Testis (tissue), 3 donors: ENCODE results near the gene RERE. TPM values are rescaled to one million over a fixed set of nuclear protein-coding genes. Genes with fewer than 3 reads are reported as not detected.

Source experiments
- DNase-seq: peaks from one replicate; pipeline ENCODE4 v3.0.0-alpha.2; 2019
- H3K27ac ChIP-seq, 2 donors: fragments of 200-600 bp; sonication (generic); one replicate each; pipeline ENCODE4 v1.5.1; 2019
- H3K27me3 ChIP-seq: fragments of 200-600 bp; sonication (generic); one replicate; pipeline ENCODE4 v1.5.1; 2019
- H3K36me3 ChIP-seq: fragments of 200-600 bp; sonication (generic); one replicate; pipeline ENCODE4 v1.5.1; 2017; ENCODE audit warnings: low read depth; ENCODE audit errors: missing control alignments
- H3K4me1 ChIP-seq: fragments of 200-600 bp; sonication (generic); one replicate; pipeline ENCODE4 v1.5.1; 2019
- H3K4me3 ChIP-seq, 2 donors: fragments of 200-600 bp; sonication (generic); one replicate each; pipeline ENCODE4 v1.5.1; 2017 to 2019
- H3K9me3 ChIP-seq: fragments of 200-600 bp; sonication (generic); one replicate; pipeline ENCODE4 v1.5.1; 2017
- POLR2A ChIP-seq: fragments of 450-650 bp; IDR thresholded peaks from one replicate; pipeline ENCODE4 v1.6.1; 2017; ENCODE audit warnings: antibody characterized with exemption, mild to moderate bottlenecking, moderate library complexity
- WGBS, 2 donors: methylation state at CpG; one replicate each; pipeline ENCODE4 v1.1.5; 2018; 5-methylcytosine and 5-hydroxymethylcytosine counted together
- intact Hi-C: fragments of 100-400 bp; cut with DNase I; formaldehyde crosslinking; loops from one replicate; pipeline ENCODE4 v1.15.1; 2023; ENCODE audit warnings: low total_unique reads
- polyA plus RNA-seq: library from polyadenylated mRNA; stranded (reverse); fragments of 350-450 nt; fragmentation: Illumina TruSeq; extraction: RNeasy Lipid Tissue Mini Kit (QIAGEN cat#74804); gene quantifications from one replicate; pipeline ENCODE4 v1.2.3, GENCODE V29; 2014; ENCODE audit warnings: low read depth, low replicate concordance; ENCODE audit not compliant: insufficient read depth
- total RNA-seq, 2 donors: library from RNA; depleted of rRNA; stranded (reverse); fragments of >200 nt; gene quantifications; one replicate each; pipeline ENCODE4 v1.2.3, GENCODE V29; 2016
- TF ChIP-seq, protein P1 (sequence below), 3 experiments: fragments of 450-650 bp in 2 of 3; fragments of 200-600 bp in 1 of 3; sonication (generic) in 1 of 3; IDR thresholded peaks; one replicate each; pipeline ENCODE4 v1.5.1; 2016 to 2019; ENCODE audit warnings: antibody characterized with exemption in 3 of 3, mild to moderate bottlenecking in 2 of 3, moderate library complexity in 1 of 3

Gene RERE
- total and polyA plus RNA-seq, 3 donors from 2014 or later: 90.8 to 229 (median 203) TPM

DNA sequence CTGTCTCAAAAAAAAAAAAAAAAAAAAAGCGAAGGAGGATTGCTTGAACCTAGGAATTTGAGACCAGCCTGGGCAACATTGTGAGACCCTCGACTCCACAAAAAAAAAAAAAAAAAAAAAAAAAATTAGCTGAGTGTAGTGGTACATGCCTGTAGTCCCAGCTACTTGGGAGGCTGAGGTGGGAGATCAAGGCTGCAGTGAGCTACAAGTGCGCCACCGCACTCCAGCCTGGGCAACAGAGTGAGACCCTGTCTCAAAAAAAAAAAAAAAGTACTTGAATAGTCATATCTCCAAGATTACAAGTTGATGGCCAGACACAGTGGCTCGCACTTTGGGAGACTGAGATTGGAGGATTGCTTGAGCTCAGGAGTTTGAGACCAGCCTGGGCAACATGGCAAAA, 33.6 kb upstream of the RERE start:
- WGBS, 2 donors: 95% methylated on average over 4 to 5 of the region's 5 CpGs
- TF ChIP-seq, protein P1, sequence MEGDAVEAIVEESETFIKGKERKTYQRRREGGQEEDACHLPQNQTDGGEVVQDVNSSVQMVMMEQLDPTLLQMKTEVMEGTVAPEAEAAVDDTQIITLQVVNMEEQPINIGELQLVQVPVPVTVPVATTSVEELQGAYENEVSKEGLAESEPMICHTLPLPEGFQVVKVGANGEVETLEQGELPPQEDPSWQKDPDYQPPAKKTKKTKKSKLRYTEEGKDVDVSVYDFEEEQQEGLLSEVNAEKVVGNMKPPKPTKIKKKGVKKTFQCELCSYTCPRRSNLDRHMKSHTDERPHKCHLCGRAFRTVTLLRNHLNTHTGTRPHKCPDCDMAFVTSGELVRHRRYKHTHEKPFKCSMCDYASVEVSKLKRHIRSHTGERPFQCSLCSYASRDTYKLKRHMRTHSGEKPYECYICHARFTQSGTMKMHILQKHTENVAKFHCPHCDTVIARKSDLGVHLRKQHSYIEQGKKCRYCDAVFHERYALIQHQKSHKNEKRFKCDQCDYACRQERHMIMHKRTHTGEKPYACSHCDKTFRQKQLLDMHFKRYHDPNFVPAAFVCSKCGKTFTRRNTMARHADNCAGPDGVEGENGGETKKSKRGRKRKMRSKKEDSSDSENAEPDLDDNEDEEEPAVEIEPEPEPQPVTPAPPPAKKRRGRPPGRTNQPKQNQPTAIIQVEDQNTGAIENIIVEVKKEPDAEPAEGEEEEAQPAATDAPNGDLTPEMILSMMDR (IDR thresholded peaks at IDR 0.05): no peak
- no peak for TF ChIP-seq POLR2A
- H3K27me3 ChIP-seq: no peaks in the 10 kb centered on the region
- no peaks in the 10 kb centered on the region for H3K36me3 ChIP-seq
- peaks cover 9% of the 10 kb centered on the region for H3K4me1 ChIP-seq
- no peak overlapping the region for H3K27ac ChIP-seq
- no peak overlapping the region for H3K4me3 ChIP-seq
- no peak for DNase-seq
- H3K9me3 ChIP-seq: no peaks in the 10 kb centered on the region
- intact Hi-C loops: no loop called here

DNA sequence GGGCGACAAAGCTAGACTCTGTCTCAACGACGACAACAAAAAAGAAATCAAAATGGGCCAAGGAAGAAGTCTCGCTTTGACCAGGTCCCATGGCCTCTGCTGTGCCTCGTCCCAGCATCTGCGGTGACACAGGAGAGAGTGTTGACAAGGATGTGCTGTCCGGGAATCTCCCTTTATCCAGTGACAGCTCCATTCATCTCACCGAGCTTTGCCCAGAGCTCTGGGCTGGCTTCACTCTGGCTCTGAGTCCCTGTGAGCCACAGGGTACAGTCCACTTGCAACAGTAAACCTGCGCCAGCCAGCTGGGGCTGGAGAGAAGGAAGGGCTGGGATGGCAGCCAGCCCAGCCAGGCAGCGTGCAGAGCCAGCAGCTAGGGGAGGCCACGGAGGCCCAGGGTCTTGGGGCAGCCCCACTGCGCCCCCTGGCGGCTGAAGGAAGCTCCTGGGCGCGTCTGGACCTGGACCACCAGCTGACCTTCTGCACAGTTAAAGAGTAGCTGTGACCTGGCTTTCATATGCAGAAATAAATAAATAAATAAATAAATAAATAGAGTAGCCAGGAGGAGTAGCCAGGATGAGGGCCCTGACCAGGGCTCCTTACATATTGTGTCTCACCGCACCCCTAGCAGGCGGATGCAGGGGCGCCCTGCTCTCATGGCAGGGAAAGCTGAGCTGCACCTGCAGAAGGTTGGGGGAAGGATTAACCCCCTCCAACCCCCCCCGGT, 31.4 kb upstream of the RERE start:
- Histone ChIP-seq H3K27me3 (no peaks in the 10 kb centered on the region), H3K9me3 (no peaks in the 10 kb centered on the region), H3K27ac (peak overlapping the region in 1 of 2 donors; percentile 37), H3K4me3 (no peak overlapping the region), H3K4me1 (peaks cover 17% of the 10 kb centered on the region), H3K36me3 (no peaks in the 10 kb centered on the region)
- 44 to 64% methylated on average over 16 to 19 of the region's 19 CpGs for WGBS, 2 donors
- peak; percentile 95 for DNase-seq
- TF ChIP-seq, protein P1 (IDR thresholded peaks at IDR 0.05): peak; percentile 86 to 92 (median 92)
- no peak for TF ChIP-seq POLR2A
- intact Hi-C loops: no loop called here

DNA sequence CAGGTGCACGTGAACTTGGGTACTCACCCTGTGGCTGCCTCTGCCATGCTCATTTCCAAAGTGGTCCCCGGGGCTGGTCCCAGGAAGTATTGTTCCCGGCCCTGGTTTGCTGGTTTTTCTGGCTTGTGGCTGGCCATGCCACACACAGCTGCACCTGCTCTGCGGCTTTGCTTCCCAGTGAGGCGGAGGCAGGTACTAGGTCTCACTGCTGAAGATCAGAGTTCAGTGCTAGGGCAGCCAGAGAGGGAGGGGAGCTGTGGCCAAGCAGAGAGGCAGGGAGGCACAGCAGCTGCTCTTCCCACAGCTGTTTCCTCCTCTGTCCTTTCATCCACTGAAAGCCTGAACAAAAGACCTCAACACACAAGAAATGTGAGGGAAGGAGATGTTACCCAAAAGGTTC, 30.6 kb upstream of the RERE start:
- Histone ChIP-seq H3K4me1 (peaks cover 17% of the 10 kb centered on the region), H3K36me3 (no peaks in the 10 kb centered on the region), H3K27ac (peak overlapping the region in 1 of 2 donors; percentile 37), H3K9me3 (no peaks in the 10 kb centered on the region), H3K27me3 (no peaks in the 10 kb centered on the region), H3K4me3 (no peak overlapping the region)
- intact Hi-C loops: no loop called here
- DNase-seq: no peak
- TF ChIP-seq POLR2A: no peak
- WGBS, 2 donors: 67 to 88% methylated on average over 3 to 5 of the region's 5 CpGs

DNA sequence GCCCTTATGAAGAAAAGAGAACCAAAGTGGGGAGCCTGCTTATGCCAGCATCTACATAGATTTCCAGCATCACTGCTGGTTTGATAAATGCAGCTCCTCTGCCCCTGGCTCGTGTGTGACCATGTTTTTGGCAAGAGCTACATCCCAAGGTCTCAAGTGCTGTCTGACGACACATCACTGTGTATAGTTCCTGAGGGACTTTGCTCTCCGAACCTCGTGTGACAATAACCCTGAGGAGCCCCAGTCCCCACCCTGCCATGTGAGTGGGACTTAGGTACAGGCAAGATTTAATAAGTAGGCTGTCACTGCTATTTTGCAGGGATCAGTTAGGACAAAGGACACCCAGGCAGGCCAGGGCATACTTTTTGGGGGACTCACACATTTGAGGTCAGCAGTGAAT, 28.8 kb upstream of the RERE start:
- Histone ChIP-seq H3K27me3 (no peaks in the 10 kb centered on the region), H3K36me3 (no peaks in the 10 kb centered on the region), H3K9me3 (no peaks in the 10 kb centered on the region), H3K4me3 (no peak overlapping the region), H3K4me1 (peaks cover 17% of the 10 kb centered on the region), H3K27ac (no peak overlapping the region)
- 80 to 83% methylated on average over 4 of the region's 4 CpGs for WGBS, 2 donors
- TF ChIP-seq, protein P1 (IDR thresholded peaks at IDR 0.05): no peak
- intact Hi-C loops: no loop called here
- DNase-seq: no peak

DNA sequence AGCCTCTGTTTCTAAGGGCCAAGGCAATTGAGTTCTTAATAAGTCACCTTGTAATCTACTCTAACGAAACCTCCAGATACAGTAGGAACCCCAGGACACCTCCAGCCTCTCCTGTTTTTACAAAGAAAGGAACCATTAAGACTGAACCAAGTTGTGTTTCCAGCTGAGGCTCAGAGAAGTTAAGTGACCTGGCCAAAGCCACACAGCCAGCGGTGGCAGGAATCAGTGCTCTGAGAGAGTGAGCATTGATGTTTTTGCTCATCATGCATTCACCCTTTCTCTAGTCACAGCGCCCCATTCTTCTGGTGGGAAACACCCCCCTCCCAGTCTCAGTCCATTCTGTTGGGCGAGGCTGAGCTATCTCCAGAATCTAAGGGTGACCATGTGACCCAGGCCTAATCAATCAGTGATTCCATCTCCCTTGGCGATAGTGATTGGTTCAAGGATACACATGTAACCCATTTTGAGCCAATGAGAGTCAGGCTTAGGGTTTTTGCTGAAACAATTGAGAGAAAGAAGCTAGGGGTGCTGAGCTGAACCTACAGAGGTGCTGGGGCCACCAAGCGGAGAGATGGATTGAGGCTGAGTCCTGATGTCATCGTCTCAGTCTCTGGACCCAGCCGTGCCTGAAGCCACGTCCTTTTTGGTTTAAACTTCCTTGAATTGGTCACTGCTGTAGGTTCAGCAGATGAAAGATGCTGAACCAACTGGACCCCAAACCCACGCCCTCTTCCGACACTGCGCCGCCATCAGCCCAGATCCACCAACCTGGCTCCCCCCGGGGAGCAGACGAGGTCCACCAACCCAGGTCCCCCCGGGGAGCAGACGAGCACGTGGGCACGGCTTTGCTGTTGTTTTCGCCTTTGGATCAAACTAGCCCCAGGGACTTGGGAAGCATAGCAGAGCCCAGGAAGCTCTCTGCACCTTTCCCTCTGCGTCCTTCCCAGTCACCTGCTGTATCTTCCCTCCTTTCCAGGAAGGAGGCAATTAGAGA, 28.0 kb upstream of the RERE start:
- no peak for DNase-seq
- Histone ChIP-seq H3K9me3 (no peaks in the 10 kb centered on the region), H3K4me1 (peaks cover 17% of the 10 kb centered on the region), H3K4me3 (no peak overlapping the region), H3K36me3 (no peaks in the 10 kb centered on the region), H3K27me3 (no peaks in the 10 kb centered on the region), H3K27ac (no peak overlapping the region)
- TF ChIP-seq, protein P1 (IDR thresholded peaks at IDR 0.05): no peak
- TF ChIP-seq POLR2A: no peak
- intact Hi-C loops: no loop called here
- WGBS, 2 donors: 87 to 88% methylated on average over 18 to 21 of the region's 21 CpGs
